ENCODE results near the gene LILRA5.
"Not testable (repeated sequence)": the region's sequence is repeated elsewhere in the genome, so short reads cannot be mapped to it uniquely, and the experiment has no call there.

LILRA5 gene

DNA sequence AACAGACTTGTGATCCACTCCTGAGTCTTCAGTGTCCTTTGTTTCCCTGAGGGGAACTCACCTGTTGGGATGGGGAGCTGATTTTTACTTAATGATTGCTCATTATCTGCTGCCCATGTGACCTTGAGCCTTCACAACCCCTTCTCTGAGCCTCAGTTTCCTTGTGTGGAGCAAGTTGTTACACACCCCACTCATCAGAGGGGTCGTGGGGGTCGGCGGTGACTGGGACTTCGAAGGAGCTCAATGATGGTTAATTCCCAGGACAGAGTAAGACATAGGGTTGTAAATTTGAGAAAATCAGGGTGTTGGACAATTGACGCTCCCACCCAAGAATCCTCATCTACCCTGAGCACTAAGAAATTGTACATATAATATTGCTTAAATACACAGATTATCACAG is 13.5 kb downstream of the LILRA5 start:
- DNase-seq: no peak

DNA sequence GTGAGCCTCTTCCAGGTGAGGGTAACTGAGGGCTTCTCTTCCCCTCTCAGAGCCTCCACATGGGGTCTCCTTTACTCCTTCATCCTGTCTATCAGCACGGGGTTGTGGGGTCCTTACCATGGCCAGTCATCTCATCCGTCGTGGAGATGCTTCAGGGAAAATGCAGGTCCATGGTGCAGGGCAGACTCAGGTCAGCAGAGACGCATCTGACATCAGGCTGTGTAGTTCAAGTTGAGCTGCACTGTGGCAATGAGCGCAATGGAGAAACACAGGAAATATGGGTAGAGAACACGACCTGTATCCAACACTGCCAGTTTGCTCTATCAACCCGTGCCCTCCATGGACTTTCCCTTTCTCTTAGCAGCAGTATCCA is 13.9 kb downstream of the LILRA5 start:
- no peak for DNase-seq

DNA sequence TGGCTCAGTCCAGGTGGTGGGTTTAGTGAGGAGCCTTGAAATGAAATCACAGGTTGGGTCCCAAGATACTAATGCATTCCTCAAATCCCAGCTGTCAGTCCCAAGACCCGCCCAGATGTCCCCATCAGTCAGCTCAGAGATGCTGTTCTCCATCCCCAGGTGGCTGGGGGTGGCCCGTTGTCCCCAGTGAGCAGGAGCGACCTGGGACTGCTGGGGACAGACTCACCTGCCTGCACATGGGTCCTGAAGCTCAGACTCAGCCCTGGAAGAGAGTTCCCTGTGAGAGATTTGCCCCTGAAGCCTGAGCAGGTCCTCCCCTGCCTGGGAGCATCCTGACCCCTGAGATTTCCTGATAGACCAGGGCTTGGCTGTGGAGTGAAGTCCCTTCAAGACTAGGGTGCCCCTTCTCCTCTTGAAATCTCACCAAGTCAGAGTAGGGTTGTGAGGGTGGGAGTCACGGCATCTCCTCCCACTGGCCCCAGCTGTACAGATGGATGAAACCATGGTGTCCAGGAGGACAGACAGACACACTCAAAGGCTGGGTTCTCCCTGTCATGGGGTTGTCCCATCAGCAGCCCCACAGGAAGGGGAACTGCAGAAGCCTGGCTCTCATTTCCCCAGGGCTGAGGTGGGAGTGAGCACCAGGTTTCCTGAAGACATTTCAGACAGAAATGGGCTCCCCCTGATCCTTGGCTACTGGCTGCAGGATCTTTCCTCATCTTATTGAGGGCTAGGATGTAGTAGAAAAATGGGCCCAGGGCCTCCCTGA is 14.4 kb downstream of the LILRA5 start:
- DNase-seq: no peak

DNA sequence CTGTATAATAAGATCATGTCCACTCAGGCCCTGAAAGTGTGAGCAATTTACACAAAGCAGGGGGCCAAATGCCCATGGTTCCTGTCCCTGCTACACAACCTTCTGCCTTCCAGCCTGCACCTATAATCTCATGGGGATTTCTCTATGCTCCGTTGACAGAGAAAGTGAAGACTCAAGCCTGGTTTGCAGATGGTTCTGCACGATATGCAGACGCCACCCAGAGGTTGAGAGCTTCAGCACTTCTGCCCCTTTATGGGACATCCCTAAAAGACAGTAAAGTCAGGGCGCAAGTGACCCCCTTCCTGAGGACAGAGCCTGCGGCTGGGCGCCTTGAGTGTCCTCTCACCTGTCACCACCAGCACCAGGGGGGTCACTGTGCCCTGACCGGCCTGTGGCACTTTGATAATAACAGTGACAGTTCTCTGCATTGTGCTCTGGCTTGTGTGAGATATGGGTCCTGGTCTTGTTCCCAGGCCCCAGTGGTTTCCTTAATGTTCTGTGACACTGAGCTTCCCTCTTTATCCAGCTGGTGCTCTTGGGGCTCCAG is 15.1 kb downstream of the LILRA5 start:
- no peak for DNase-seq

DNA sequence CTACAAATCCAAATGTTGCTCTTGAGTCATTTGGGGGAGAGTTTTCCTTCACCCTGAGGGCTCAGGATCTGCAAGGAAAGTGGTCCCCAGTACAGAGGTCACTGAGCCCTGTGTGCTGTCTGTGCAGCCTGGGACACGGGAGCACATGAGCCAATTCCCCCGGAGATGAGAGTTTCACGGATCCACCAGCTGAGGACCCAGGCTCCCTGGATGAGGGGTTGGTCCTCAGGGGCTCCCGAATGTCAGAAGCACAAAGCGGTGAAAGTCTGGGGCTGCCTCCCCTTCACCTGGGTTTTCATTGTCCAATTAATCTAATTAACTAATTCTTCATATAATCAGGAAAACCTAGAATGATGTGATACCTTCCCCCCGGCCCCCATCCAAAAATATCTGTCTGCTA is 18.4 kb downstream of the LILRA5 start:
- DNase-seq: no peak

DNA sequence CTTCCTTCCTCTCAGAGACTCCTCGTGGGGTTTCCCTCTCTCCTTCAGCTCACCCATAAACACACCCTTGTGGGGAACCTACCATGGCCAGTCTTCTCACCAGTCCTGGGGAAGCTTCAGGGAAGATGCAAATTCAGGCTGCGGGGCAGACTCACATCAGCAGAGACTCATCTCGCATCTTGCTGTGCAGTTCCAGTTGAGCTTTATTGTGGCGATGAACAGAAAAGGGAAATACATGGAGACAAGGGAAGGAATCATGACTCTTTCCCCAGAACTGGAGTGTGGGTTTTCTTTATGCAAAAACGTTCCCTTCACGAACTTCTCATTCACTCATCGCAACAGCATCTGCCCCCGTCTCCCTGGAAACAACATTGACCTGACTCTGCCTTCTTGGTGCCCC is 23.8 kb downstream of the LILRA5 start:
- not testable (repeated sequence) for DNase-seq

DNA sequence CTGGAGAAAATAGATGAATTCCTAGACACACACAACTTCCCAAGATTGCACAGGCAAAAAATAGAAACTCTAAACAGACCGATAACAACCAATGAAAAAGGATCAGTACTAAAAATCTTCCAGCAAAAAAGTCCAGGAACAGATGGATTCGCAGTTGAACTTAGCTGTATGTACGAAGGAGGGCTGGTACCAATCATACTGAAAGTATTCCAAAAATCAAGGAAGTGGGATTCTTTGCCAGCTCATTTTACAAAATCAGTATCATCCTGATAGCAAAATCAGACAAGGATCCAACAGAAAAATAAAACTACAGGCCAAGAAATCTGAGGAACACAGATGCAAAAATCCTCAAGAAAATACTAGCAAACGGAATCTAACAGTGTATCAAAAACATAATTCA is 25.5 kb downstream of the LILRA5 start:
- DNase-seq: no peak

DNA sequence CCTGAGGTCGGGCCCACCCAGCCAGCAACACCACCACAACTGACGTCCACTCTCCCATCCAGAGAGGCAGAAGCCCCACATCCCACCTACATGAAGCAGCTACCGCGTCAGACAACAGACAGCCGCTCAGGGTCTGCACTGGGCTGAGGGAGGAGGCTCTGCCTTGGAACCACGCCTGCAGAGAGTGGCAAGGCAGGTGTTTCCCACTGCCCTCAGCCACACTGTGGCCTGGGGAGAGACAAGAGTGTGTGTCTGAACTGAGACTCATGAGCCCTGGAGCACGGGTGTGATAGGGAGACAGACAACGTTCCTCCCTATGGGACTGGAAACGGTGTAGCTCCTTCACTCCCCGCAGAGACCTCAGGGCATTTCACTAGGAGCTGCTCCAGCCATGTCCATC is 26.7 kb downstream of the LILRA5 start:
- not testable (repeated sequence) for DNase-seq

DNA sequence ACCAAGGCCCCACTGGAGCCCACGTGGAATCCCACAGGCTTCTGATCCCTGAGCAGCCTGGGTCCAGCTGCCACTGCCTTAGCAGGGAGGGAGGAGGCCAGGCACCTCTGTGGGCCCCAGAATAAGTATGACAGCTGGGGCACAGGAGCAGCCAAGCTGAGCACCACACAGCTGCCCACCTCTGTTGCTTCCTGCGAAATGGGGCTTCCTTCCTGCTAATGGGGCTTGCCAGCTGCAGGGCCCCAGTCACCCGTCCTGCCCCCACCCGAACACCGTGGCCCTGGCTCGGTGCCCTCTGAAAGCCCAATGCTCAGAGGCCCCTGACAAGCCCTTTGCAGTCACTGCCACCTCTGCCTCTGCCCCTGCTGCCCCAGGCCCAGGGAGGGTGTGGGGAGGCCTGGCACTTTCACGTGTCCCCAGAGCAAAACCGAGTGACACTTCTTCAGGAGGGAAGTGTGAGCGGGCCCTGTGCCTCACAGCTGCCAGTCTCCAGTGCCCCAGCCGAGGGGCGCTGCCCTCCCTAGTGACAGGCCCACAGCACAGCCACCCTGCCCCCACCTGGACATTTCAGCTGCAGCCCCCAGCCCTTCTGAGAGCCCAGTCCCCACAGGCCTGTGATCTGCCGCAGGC is 27.4 kb downstream of the LILRA5 start:
- DNase-seq: not testable (repeated sequence)

DNA sequence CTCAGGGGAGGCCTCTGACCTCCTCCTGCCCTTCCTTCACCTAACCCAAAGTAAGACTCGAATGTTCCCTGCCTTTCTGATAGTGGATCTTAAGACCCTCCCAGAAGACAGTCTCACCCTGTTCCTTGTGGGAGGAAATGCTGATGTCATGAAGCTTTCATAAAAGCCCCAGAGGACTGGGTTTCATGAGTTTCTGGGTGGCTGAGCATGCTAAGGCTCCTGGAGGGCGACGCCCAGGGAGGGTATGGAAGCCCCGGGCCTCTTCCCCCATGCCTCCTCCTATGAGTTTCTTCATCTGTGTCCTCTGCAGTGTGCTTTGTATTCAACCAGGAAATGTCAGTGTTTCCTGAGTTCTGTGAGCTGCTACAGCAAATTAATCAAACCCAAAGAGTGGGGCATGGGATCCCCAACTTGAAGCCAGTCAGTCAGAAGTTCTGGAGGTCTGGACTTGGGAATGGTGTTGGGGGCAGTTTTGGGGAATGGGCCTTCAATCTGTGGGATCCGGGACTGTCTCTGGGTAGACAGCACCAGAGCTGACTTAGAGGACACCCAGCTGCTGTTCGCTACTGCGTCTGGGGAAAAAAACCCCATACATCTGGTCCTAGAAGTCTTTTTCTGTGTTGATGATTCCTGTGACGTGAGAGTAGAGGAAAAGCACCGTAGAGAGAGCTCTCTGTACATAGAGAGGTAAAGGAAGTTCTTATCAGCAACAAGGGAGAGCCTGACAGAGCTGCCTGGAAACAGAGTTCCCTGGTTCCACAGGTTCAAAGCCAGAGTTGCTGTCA is 30.1 kb downstream of the LILRA5 start:
- no peak for DNase-seq

DNA sequence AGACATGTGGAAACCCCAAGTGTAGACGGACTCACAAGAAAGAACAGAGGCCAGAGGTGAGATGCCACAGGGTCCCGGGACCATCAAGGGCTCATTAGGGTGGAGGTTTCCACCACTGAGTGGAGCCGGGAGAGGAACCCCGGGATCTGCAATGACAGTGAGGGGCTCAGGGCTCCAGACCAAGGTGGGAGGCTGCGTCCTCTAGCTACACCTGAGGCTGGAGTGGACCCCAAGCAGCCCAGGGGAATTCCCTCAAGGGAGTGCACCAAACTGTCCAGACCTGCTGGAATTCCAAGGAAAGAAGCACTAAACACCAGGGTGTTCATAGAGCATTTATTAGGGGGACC is 31.3 kb downstream of the LILRA5 start:
- not testable (repeated sequence) for DNase-seq

DNA sequence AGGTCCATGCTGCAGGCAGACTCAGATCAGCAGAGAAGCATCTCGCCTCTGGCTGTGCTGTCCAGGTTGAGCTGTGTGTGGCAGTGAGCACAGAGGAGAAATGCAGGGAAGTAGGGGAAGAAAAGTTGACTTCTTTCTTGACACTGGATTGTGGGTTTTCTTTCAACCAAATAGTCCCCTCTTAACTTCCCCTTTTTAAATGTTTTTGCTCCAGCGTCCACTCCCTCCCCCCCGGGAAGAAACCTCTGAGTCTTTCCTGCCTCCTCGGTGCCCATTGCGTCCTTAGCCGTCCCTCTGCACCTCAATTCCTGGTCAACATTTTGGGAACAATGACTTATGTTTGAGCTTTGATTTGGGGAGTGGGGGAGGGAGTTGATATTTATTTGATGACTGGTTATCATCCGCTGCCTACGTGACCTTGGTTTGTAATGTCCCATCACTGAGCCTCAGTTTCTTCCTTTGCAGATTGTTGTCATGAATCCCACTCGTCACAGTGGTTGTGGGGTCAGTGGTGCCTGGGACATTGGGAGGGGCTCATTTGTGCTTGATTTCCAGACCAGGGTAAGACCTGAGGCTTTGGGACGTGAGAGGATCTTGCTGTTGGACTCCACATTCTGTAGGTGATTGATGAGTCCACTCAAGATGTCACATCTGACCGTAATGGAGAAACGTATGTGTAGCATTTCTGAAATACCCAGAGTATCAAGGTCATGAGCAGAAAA is 31.8 kb downstream of the LILRA5 start, which contains the start of gene LILRB2:
TSS of gene LILRB2 (minus strand) at position 104 of the 722 bp plus-strand sequence. CDS start 614 bp downstream, outside the sequence.
- no peak for DNase-seq

DNA sequence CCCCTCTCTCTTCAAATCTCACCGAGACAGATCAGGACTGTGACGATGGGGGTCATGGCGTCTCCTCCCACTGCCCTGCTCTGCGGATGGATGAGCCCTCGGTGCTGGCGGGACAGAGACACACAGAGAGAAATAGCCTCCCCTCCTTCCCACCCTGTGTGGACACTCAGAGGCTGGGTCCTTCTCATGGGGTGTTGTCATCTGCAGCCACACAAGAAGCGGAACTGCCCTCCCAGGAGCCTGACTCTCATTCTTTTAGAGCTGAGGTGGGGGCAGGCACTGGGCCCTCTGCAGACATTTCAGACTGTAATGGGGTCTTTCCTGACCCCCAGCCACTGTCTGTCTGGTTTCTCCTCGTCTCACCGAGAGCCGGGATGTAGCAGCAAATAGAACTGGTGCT is 32.5 kb downstream of the LILRA5 start:
- not testable (repeated sequence) for DNase-seq

DNA sequence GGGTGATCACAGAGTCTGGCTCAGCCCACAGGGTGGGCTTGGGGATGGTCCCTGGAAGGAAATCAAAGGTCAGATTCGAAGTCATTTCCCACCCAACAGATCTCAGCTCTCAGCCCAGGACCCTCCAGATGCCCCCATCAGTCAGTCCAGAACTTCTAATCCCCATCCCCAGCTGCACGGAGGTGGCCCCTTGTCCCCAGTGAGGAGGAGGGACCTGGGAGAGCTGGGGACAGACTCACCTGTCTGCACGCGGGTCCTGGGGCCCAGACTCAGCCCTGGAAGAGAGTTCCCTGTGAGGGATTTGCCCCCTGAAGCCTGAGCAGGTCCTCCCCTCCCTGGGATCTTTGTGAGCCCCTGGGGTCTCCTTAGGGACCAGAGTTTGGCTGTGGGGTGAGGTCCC is 32.9 kb downstream of the LILRA5 start:
- not testable (repeated sequence) for DNase-seq

DNA sequence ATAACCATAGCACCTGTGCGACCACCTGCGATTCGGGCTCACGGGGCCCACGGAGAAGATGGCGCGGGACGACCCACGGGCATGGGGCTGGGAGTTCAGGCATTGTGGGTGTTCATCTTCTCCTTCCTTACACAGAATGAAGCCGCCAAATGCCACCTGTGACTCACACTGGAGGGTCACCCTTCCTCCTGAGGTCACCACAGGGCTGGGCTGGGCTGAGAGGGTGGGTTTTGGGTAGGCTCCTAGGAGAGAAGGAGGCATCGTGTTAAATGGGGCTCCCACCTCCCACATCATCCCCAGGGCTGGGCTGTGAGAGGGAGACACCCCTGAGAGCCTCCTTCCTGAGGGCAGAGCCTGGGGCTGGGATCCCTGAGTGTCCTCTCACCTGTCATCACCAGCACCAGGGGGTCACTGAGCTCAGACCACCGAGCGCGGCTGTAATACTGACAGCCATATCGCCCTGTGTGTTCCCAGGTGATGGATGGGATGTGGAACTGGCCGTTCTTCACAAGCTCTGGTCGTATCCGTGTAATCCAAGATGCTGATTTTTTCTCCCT is 33.5 kb downstream of the LILRA5 start:
- DNase-seq: no peak

DNA sequence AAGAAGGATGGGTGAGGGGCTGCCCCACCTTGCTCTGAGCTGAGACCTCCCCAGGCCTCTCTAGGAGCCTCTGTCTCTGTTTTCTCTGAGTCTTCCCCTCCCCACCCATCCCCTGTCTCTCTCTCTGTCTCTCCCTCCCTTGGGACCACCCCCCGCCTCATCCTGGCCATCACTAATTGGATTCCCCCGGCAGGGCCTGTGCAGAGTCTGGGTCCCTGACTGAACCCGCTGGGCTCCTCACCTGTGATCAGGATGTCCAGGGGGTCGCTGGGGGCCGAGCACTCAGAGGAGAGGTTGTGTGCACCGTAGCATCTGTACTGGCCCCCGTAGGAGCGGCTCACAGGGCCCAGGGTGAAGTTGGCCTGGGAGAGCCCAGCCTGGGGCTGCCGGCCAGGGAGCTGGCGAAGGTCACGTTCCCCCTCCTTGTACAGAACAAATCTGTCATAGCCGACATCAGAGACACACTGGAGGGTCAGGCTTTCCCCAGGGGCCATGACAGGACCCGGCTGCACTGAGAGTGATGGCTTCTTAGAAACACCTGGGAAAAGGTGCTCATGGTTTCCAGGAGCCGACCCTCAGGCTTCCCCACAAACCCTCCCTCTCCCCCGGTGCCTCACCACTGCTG is 34.3 kb downstream of the LILRA5 start:
- DNase-seq: not testable (repeated sequence)

DNA sequence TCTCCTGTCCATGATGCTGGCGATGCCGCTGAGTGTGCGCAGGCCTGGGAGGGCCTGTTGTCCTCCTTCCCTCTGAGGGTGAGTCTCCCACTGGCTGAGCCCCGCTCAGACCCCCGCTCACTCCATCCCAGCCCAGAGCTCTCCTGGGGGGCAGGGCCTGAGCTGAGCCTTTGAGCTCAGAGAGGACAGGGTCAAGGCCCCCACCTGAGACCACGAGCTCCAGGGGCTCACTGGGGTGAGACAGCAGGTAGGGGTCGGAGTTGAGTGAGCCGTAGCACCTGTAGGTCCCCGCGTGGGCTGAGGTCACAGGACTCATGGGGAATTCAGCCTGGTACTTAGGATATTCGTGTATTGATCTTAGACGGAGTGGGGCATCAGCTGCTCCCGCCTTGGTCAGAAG is 34.9 kb downstream of the LILRA5 start:
- not testable (repeated sequence) for DNase-seq

DNA sequence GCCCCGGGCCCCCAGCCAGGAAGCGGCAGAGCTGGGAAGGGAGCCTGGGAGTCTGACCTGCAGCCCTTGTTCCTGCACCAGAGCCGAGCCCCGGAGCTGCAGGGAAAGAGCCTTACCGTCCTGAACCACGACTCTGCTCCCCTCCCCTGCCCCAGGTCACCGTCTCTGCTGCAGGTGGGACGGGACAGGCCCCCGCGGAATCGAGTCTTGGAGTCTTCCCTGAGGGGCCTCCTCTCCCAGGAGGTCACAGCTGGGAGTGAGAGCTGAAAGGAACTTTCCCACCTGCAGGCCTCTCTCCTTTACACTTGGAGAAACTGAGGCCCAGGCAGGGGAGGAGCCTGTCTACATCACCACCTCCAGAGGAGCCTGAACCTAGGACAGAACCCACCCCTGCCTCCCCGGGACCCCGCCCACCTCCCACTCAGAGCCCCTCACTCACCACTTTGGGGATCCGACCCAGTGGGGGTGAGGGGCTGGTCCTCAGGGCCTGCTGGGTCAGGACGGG is 35.8 kb downstream of the LILRA5 start:
- DNase-seq: not testable (repeated sequence)

DNA sequence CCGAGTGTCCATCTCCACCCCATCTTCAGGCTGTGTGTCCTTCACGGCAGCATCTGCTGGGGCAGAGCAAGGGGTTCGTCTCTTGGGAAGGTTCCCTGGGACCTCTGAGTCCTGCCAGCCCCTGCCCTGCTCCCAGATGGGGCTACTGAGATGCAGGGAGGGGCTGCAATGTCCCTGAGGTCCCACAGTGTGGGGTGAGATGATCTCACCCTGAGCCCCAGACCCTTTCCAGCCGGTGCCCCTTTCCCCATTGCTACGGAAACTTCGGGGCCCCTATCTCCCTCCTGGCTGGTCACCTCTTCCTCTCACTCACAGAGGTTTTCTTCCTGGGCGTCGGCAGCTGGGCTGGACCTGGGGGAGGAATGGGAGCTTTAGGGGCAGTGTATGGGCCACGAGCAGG is 37.0 kb downstream of the LILRA5 start:
- DNase-seq: no peak

DNA sequence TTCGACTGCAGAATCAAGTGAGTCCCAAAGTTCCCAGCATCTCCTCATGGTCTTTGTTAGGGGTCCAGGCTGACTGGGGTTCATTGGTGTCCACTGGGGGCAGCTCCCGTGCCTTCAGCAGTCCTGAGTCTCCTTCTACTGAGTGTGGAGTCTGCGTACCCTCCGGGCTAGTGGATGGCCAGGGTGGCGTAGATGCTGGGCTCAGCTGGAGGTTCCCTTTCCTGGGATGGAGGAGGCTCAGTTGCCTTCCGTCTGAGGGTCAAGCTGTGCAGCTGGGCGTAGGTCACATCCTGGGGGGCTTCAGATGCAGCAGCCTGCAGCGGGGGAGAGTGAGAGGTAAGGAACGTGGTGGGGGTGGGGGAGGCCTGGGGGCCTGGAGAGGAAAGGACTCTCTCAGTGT is 38.5 kb downstream of the LILRA5 start:
- DNase-seq: not testable (repeated sequence)

DNA sequence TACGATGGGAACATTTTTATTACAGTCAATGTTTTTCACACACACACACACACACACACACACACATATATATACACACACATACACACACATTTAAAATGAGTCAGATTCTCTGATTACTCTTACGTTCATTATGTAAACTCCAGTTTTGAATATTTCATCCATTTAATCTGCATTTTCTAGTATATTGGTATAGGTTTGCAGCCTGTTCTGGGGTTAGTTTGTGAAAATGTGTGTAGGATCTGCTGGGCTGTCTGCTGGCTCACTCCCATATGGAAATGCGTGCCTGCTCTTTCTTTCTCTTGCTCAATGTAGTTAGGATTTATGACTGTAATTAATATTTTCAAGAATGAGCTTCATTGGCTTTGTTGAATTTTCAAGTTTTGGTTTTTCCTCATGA is 39.1 kb downstream of the LILRA5 start:
- no peak for DNase-seq

DNA sequence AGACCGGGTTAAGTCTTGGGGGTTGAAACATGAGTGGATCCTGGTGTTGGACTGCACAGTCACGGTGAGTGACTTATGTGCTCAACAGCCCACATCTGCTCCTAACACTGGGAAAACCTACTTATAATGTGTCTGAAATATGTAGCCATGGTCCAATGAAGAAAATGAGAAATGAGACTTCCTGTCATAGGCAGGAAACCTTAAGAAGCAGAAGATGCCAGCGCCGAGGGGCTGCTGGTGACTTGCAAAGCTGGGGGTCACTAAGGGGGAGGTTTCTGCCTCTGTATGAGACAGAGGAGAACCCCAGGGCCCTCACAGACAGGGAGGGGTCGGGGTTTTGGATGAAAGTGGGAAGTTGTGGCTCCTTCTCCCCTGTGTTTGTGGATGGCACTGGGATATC is 40.8 kb downstream of the LILRA5 start:
- DNase-seq: not testable (repeated sequence)

All from activated T-cell treated with anti-CD3 and anti-CD28 coated beads for 4 hours (primary cell).